ENCODE results near the gene PTPRS.
A peak's percentile ranks its signal among the peaks of the same experiment; 100 is the strongest.
"Not testable (repeated sequence)": the region's sequence is repeated elsewhere in the genome, so short reads cannot be mapped to it uniquely, and the experiment has no call there.

The PTPRS gene

GRCh38 chr19:5340637-5341447 is at the start of gene PTPRS:
PTPRS (minus strand) TSS chr19:5340812; CDS start chr19:5286140, 54,672 bp downstream.
- peak; percentile 57 for DNase-seq

- DNase-seq, result no peak
These were observed 48.7 kb upstream of the PTPRS start for GRCh38 chr19:5389353-5389752.

GRCh38 chr19:5387472-5387871 is 46.9 kb upstream of the PTPRS start:
- no peak for DNase-seq

- DNase-seq, result no peak
These were observed 46.2 kb upstream of the PTPRS start for GRCh38 chr19:5386841-5387240.

GRCh38 chr19:5381197-5381596 is 40.6 kb upstream of the PTPRS start:
- DNase-seq, result not testable (repeated sequence)

- DNase-seq, result no peak
These were observed 39.8 kb upstream of the PTPRS start for GRCh38 chr19:5380215-5380919.

- no peak for DNase-seq
These were observed 36.3 kb upstream of the PTPRS start for GRCh38 chr19:5376928-5377327.

GRCh38 chr19:5372572-5373200 is 32.1 kb upstream of the PTPRS start:
- DNase-seq, result no peak

GRCh38 chr19:5369962-5370367 is 29.4 kb upstream of the PTPRS start:
- peak; percentile 64 for DNase-seq

- no peak for DNase-seq
These were observed 28.7 kb upstream of the PTPRS start for GRCh38 chr19:5369304-5369703.

- no peak for DNase-seq
These were observed 27.0 kb upstream of the PTPRS start for GRCh38 chr19:5367530-5368133.

GRCh38 chr19:5365905-5366304 is 25.3 kb upstream of the PTPRS start:
- DNase-seq, result no peak

- no peak for DNase-seq
These were observed 24.1 kb upstream of the PTPRS start for GRCh38 chr19:5364674-5365073.

- not testable (repeated sequence) for DNase-seq
These were observed 21.2 kb upstream of the PTPRS start for GRCh38 chr19:5361839-5362238.

GRCh38 chr19:5361407-5361806 is 20.8 kb upstream of the PTPRS start:
- DNase-seq, result no peak

GRCh38 chr19:5360003-5360780 is 19.6 kb upstream of the PTPRS start:
- DNase-seq, result no peak

- DNase-seq, result no peak
These were observed 17.7 kb upstream of the PTPRS start for GRCh38 chr19:5358173-5358800.

- no peak for DNase-seq
These were observed 17.0 kb upstream of the PTPRS start for GRCh38 chr19:5357584-5357983.

- no peak for DNase-seq
These were observed 16.3 kb upstream of the PTPRS start for GRCh38 chr19:5356918-5357317.

- no peak for DNase-seq
These were observed 15.8 kb upstream of the PTPRS start for GRCh38 chr19:5356428-5356827.

GRCh38 chr19:5355693-5356092 is 15.1 kb upstream of the PTPRS start:
- DNase-seq, result no peak

GRCh38 chr19:5355076-5355475 is 14.5 kb upstream of the PTPRS start:
- DNase-seq, result no peak

Measured in activated CD4-positive, alpha-beta T cell treated with anti-CD3 and anti-CD28 coated beads, Interleukin-10, Interleukin-2, amounts not matched to agents 100 ng/mL and 50 ng/mL, durations not matched to agents 16 hours and 8 hours (primary cell).